Keratinocyte (primary cell): ENCODE results near the gene SIGLEC14.

Source experiments
- CTCF ChIP-seq, 3 experiments: IDR thresholded peaks in 1 of 3; conservative IDR thresholded peaks in 1 of 3; optimal IDR thresholded peaks in 1 of 3; 2 replicates in 2 of 3; 3 replicates in 1 of 3; pipeline versions ENCODE3 to v1.5.1; 2011; ENCODE audit warnings: low read length in 3 of 3, mild to moderate bottlenecking in 3 of 3, moderate library complexity in 2 of 3, control low read depth in 1 of 3, inconsistent platforms in 1 of 3; ENCODE audit not compliant: insufficient read depth in 2 of 3; ENCODE audit errors: extremely low read depth in 1 of 3
- EZH2 ChIP-seq: IDR thresholded peaks from one replicate; pipeline ENCODE4 v1.6.1; 2012; ENCODE audit warnings: inconsistent platforms, mild to moderate bottlenecking, low read length, moderate library complexity

- no peak for TF ChIP-seq CTCF (optimal IDR thresholded peaks at IDR 0.05 in 1 of 3, IDR thresholded peaks at IDR 0.05 in 1 of 3, conservative IDR thresholded peaks at IDR 0.05 in 1 of 3; ENCODE audit: extremely low read depth in 1 of 3, insufficient read depth in 2 of 3, low read length in 3 of 3)
- no peak for TF ChIP-seq EZH2
These were observed 51.1 kb downstream of the SIGLEC14 start for GRCh38 chr19:51595190-51596175.
